Measurements from ENCODE around the gene NUP153.
"Not testable (repeated sequence)": the region's sequence is repeated elsewhere in the genome, so short reads cannot be mapped to it uniquely, and the experiment has no call there.

The NUP153 gene

GRCh38 chr6:17737704-17738252 is 31.1 kb upstream of the NUP153 start:
- POLR2A ChIA-PET, result no interaction called here
- CTCF ChIA-PET, result no interaction called here
- no peak for TF ChIP-seq ARNT (IDR thresholded peaks at IDR 0.05)
- no peak for TF ChIP-seq CTBP1 (IDR thresholded peaks at IDR 0.05; ENCODE audit: borderline replicate concordance)
- no peak for TF ChIP-seq ZNF384 (IDR thresholded peaks at IDR 0.05)
- TF ChIP-seq TARDBP (IDR thresholded peaks at IDR 0.05), result no peak
- TF ChIP-seq NFRKB (IDR thresholded peaks at IDR 0.05), result no peak
- TF ChIP-seq SUZ12 (IDR thresholded peaks at IDR 0.05), result no peak

GRCh38 chr6:17735311-17735710 is 28.6 kb upstream of the NUP153 start:
- POLR2A ChIA-PET; DNase-seq (ENCODE audit: extremely low spot score); CTCF ChIA-PET: not testable (repeated sequence)

More at GRCh38 chr6:17737704-17738252, 31.1 kb upstream of the NUP153 start:
- DNase-seq (ENCODE audit: extremely low spot score), result no peak

DNA sequence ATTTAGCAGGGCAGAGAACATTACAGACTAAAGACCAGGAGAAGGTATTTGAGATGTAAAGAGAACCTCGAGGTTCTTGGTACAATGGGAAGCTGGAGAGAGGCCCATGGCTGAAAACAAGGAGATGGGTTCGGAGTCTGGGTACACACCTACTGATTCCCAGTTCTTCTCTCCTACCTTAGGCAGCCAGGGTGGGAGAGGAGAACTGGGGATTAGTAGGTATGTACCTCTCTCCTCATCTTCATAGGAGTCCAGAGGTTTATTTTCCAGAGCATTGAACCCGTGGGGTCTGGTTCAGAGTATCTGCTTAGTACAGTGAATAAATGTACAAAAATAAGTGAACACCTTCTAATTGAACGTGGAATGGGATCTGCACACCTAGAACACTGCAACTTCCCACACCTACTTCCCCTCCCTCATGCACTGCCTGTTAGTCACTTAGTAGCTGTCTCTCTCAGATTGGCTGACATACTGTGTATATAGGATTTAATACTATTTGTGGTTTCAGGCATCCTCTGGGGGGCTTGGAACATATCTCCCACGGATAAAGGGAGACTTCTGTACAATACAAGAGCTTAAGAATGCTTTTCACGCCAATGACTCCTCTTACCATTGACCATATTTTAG is 23.5 kb upstream of the NUP153 start:
- CTCF ChIA-PET, result no interaction called here
- DNase-seq (ENCODE audit: extremely low spot score), result no peak
- TF ChIP-seq, protein P1, sequence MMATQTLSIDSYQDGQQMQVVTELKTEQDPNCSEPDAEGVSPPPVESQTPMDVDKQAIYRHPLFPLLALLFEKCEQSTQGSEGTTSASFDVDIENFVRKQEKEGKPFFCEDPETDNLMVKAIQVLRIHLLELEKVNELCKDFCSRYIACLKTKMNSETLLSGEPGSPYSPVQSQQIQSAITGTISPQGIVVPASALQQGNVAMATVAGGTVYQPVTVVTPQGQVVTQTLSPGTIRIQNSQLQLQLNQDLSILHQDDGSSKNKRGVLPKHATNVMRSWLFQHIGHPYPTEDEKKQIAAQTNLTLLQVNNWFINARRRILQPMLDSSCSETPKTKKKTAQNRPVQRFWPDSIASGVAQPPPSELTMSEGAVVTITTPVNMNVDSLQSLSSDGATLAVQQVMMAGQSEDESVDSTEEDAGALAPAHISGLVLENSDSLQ (IDR thresholded peaks at IDR 0.05), result no peak
- TF ChIP-seq NFRKB (IDR thresholded peaks at IDR 0.05) (no peak), FOXM1 (IDR thresholded peaks at IDR 0.05; ENCODE audit: borderline replicate concordance) (no peak), SUZ12 (IDR thresholded peaks at IDR 0.05) (no peak), SP1 (IDR thresholded peaks at IDR 0.05) (no peak)
- POLR2A ChIA-PET, result interaction anchor here (1.2 kb wide), 1 partner anchor 23 kb away, joined by 3 read pairs; the partner anchor contains the start of gene NUP153

GRCh38 chr6:17729223-17730077 is 22.7 kb upstream of the NUP153 start:
- TF ChIP-seq FOXM1 (IDR thresholded peaks at IDR 0.05; ENCODE audit: borderline replicate concordance) (no peak), FOXK2 (IDR thresholded peaks at IDR 0.05) (no peak), BHLHE40 (IDR thresholded peaks at IDR 0.05; ENCODE audit: borderline replicate concordance) (no peak), CTBP1 (IDR thresholded peaks at IDR 0.05; ENCODE audit: borderline replicate concordance) (no peak), NFRKB (IDR thresholded peaks at IDR 0.05) (no peak), FOXA1 (IDR thresholded peaks at IDR 0.05) (no peak)
- CTCF ChIA-PET, result no interaction called here
- POLR2A ChIA-PET, result no interaction called here
- DNase-seq (ENCODE audit: extremely low spot score), result no peak

DNA sequence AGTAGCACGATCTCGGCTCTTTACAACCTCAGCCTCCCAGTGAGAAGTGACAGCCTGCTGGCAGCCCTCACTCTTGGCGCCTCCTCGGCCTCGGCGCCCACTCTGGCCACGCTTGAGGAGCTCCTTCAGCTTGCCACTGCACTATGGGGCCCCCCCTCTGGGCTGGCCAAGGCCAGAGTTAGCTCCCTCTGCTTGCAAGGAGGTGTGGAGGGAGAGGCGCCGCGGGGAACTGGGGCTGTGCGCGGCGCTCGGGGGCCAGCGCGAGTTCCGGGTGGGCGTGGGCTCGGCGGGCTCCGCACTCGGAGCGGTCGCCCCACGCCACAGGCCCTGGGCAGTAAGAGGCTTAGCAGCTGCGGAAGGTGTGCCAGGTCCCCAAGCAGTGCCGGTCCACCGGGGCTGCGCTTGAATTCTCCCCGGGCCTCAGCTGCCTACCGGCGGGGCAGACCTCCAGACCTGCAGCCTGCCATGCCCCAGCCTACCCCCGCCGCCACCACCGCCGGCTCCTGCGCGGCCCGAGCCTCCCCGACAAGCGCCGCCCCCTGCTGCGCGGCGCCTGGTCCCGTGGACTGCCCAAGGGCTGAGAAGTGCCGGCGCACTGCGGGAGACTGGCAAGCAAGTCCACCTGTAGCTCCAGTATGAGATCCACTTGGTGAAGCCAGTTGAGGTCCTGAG is 22.0 kb upstream of the NUP153 start:
- ChIA-PET POLR2A (no interaction called here), CTCF (no interaction called here)
- DNase-seq (ENCODE audit: extremely low spot score), result no peak
- TF ChIP-seq LEF1 (IDR thresholded peaks at IDR 0.05; ENCODE audit: borderline replicate concordance) (no peak), TARDBP (IDR thresholded peaks at IDR 0.05) (no peak), BHLHE40 (IDR thresholded peaks at IDR 0.05; ENCODE audit: borderline replicate concordance) (no peak), SUZ12 (IDR thresholded peaks at IDR 0.05) (no peak), FOXA1 (IDR thresholded peaks at IDR 0.05) (no peak), ARNT (IDR thresholded peaks at IDR 0.05) (no peak), CTBP1 (IDR thresholded peaks at IDR 0.05; ENCODE audit: borderline replicate concordance) (no peak), NFRKB (IDR thresholded peaks at IDR 0.05) (no peak), FOXK2 (IDR thresholded peaks at IDR 0.05) (no peak), FOXM1 (IDR thresholded peaks at IDR 0.05; ENCODE audit: borderline replicate concordance) (no peak)

DNA sequence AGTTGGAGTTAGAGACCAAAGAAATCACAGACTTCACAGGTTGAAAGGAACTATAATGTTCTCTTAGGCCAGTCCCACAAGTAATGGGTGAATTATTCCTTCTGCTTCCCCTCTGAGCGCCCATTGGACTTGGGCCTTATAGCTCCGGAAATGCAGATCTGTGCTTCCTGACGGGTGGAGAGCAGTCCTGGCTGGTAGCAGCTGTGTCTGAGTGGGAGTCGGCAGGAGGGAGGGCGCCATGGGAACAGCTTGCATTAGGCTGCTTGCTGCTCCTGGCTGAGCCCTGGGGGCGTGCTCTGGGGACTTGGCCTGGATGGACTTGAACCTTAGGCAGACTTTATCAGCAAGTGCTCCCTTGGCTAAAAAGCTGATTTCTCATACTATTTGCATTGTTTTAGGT is 18.4 kb upstream of the NUP153 start:
- no peak for TF ChIP-seq L3MBTL2 (conservative IDR thresholded peaks at IDR 0.05)
- no peak for TF ChIP-seq ZNF384 (IDR thresholded peaks at IDR 0.05)
- TF ChIP-seq, protein P1 (IDR thresholded peaks at IDR 0.05), result no peak
- no peak for TF ChIP-seq FOXM1 (IDR thresholded peaks at IDR 0.05; ENCODE audit: borderline replicate concordance)
- no peak for TF ChIP-seq BHLHE40 (IDR thresholded peaks at IDR 0.05; ENCODE audit: borderline replicate concordance)
- TF ChIP-seq HDGF (IDR thresholded peaks at IDR 0.05; ENCODE audit: borderline replicate concordance), result no peak
- no peak for TF ChIP-seq TARDBP (IDR thresholded peaks at IDR 0.05)
- peak; percentile 47 for DNase-seq (ENCODE audit: extremely low spot score)
- ChIA-PET CTCF (no interaction called here), POLR2A (interaction anchor here (1.8 kb wide), 1 partner anchor 18 kb away, joined by 8 read pairs; the partner anchor contains the start of gene NUP153)

DNA sequence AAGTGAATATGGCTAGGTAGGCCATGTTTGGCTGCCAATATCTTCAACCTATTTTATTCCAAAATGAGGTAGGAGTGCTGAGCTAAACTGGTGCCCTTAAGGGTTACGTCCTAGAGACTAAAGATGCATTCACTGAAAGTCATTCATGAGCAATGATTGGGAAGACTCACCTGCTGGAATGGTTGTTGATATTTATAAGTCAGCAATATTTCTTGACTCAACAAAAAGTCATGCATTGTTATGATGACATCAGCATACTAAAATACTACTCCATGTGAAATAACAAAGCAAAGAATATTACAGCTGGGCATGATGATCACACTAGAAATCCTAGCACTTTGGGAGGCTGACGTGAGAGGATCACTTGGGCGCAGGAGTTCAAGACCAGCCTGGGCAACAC is 17.6 kb upstream of the NUP153 start:
- no peak for DNase-seq (ENCODE audit: extremely low spot score)
- ChIA-PET POLR2A (no interaction called here), CTCF (no interaction called here)
- TF ChIP-seq TARDBP (IDR thresholded peaks at IDR 0.05) (no peak), FOXK2 (IDR thresholded peaks at IDR 0.05) (no peak), L3MBTL2 (conservative IDR thresholded peaks at IDR 0.05) (no peak), ARNT (IDR thresholded peaks at IDR 0.05) (no peak), FOXM1 (IDR thresholded peaks at IDR 0.05; ENCODE audit: borderline replicate concordance) (no peak), ZNF384 (IDR thresholded peaks at IDR 0.05) (no peak), HDGF (IDR thresholded peaks at IDR 0.05; ENCODE audit: borderline replicate concordance) (no peak), NFRKB (IDR thresholded peaks at IDR 0.05) (no peak), CTBP1 (IDR thresholded peaks at IDR 0.05; ENCODE audit: borderline replicate concordance) (no peak), SUZ12 (IDR thresholded peaks at IDR 0.05) (no peak), LEF1 (IDR thresholded peaks at IDR 0.05; ENCODE audit: borderline replicate concordance) (no peak), ELF4 (IDR thresholded peaks at IDR 0.05) (no peak), SP1 (IDR thresholded peaks at IDR 0.05) (no peak), FOXA1 (IDR thresholded peaks at IDR 0.05) (no peak), BHLHE40 (IDR thresholded peaks at IDR 0.05; ENCODE audit: borderline replicate concordance) (no peak)
- TF ChIP-seq, protein P1 (IDR thresholded peaks at IDR 0.05), result no peak

Measured in HEK293T (cell line).